HEK293T (cell line): Measurements from ENCODE around the gene BCL2.

ENCODE experiments used
- CTBP1 ChIP-seq: fragments of 450-650 bp; IDR thresholded peaks from 2 replicates; pipeline ENCODE4 v1.6.1; 2016; ENCODE audit warnings: borderline replicate concordance
- FOXK2 ChIP-seq: fragments of 450-650 bp; IDR thresholded peaks from 2 replicates; pipeline ENCODE4 v1.6.1; 2016; ENCODE audit warnings: mild to moderate bottlenecking
- SP1 ChIP-seq: fragments of 450-650 bp; IDR thresholded peaks from 2 replicates; pipeline ENCODE4 v1.6.1; 2017

DNA sequence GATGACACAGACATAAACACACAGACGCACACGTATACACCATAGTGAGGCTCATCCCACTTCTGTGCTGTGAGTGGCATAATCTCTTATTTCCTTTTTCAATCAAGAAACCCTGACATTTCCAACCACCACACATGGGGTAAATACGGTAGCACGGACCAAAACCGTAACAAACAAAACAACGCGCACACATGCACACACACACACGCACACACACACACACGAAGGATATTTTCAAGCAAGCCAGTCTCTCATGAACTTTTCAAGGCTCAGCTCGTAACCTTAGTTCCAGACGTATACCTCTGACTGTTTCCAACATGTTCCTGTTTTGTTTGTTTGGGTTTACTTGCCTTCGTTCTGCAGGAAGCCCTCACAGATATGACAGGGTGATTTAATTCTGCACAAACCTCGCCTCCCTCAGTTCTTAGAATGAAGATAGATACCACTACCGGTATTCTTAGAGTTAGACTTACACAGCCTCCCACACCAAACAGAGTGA lies 119.8 kb downstream of the BCL2 start:
- TF ChIP-seq CTBP1: no peak
- TF ChIP-seq SP1: no peak
- no peak for TF ChIP-seq FOXK2
